OCI-LY1 (cell line): ENCODE data around the gene LINGO4.

Experiments
- EZH2 ChIP-seq: fragments of 200-600 bp; sonication (generic), shearing (Covaris generic); IDR thresholded peaks from 2 replicates; pipeline ENCODE4 v1.8.0; 2017; ENCODE audit warnings: borderline replicate concordance, mixed run types, mild to moderate bottlenecking, antibody characterized with exemption, low read length, moderate library complexity, mixed read lengths
- TF ChIP-seq, protein P1 (sequence below): fragments of 200-600 bp; sonication (generic), shearing (Covaris generic); IDR thresholded peaks from 2 replicates; pipeline ENCODE4 v1.5.1; 2017; ENCODE audit warnings: mild to moderate bottlenecking, antibody characterized with exemption, low read length, moderate library complexity, mixed read lengths

DNA sequence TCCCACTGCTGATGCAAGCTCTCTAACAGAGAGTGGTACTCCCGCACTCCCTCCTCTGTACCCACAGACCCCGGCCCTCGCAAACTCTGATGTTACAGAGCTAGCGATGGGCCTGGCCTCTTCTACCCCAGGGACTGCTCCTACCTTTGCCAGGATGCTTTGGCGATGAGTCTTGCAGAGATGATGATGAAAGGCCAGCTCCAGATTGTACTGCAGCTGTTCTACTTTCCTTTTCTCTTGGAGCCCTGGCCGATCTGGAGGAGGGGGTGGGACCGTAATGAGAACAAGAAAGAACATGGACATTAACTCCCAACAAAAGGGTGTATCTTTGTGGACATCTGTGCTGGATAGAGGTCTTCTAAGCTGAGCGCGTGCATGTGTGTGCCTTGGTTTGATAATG, 6.0 kb upstream of the LINGO4 start:
- TF ChIP-seq EZH2, result no peak
- TF ChIP-seq, protein P1, sequence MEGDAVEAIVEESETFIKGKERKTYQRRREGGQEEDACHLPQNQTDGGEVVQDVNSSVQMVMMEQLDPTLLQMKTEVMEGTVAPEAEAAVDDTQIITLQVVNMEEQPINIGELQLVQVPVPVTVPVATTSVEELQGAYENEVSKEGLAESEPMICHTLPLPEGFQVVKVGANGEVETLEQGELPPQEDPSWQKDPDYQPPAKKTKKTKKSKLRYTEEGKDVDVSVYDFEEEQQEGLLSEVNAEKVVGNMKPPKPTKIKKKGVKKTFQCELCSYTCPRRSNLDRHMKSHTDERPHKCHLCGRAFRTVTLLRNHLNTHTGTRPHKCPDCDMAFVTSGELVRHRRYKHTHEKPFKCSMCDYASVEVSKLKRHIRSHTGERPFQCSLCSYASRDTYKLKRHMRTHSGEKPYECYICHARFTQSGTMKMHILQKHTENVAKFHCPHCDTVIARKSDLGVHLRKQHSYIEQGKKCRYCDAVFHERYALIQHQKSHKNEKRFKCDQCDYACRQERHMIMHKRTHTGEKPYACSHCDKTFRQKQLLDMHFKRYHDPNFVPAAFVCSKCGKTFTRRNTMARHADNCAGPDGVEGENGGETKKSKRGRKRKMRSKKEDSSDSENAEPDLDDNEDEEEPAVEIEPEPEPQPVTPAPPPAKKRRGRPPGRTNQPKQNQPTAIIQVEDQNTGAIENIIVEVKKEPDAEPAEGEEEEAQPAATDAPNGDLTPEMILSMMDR, result no peak
